DOHH2 (cell line): ENCODE measurements around the gene NBAS.

Experiments
- EZH2phosphoT487 ChIP-seq: fragments of 200-600 bp; sonication (generic); IDR thresholded peaks from 2 replicates; pipeline ENCODE4 v1.6.1; 2017; ENCODE audit warnings: borderline replicate concordance, mild to moderate bottlenecking, antibody characterized with exemption, low read length, moderate library complexity, mixed read lengths
- TF ChIP-seq, protein P1 (sequence below): fragments of 200-600 bp; sonication (generic); IDR thresholded peaks from one replicate; pipeline ENCODE4 v1.5.1; 2014; ENCODE audit warnings: antibody characterized with exemption, mild to moderate bottlenecking, low read depth, low read length; ENCODE audit not compliant: poor library complexity, severe bottlenecking

DNA sequence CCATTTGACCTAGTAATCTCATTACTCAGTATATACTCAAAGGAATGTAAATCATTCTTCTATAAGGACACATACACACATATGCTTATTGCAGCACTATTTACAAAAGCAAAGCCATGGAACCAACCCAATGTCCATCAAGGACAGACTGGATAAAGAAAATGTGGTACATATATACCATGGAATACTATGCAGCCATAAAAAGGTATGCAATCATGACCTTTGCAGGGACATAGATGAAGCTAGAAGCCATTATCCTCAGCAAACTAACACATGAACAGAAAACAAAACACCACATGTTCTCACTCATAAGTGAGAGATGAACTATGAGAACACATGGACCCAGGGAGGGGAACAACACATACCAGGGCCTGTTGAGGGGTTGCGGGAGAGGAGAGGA is 214.5 kb downstream of the NBAS start:
- TF ChIP-seq, protein P1, sequence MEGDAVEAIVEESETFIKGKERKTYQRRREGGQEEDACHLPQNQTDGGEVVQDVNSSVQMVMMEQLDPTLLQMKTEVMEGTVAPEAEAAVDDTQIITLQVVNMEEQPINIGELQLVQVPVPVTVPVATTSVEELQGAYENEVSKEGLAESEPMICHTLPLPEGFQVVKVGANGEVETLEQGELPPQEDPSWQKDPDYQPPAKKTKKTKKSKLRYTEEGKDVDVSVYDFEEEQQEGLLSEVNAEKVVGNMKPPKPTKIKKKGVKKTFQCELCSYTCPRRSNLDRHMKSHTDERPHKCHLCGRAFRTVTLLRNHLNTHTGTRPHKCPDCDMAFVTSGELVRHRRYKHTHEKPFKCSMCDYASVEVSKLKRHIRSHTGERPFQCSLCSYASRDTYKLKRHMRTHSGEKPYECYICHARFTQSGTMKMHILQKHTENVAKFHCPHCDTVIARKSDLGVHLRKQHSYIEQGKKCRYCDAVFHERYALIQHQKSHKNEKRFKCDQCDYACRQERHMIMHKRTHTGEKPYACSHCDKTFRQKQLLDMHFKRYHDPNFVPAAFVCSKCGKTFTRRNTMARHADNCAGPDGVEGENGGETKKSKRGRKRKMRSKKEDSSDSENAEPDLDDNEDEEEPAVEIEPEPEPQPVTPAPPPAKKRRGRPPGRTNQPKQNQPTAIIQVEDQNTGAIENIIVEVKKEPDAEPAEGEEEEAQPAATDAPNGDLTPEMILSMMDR, result no peak
- no peak for TF ChIP-seq EZH2phosphoT487
